GM18858 (cell line): ENCODE results near the gene NUDT16.
A peak's percentile ranks its signal among the peaks of the same experiment; 100 is the strongest.
"Not testable (repeated sequence)": the region's sequence is repeated elsewhere in the genome, so short reads cannot be mapped to it uniquely, and the experiment has no call there.

Source experiments
- ATAC-seq: cut with Tn5 transposase; IDR thresholded peaks from one replicate; pipeline ENCODE4 v1.9.1; 2021; ENCODE audit not compliant: unreplicated experiment

Gene NUDT16

DNA sequence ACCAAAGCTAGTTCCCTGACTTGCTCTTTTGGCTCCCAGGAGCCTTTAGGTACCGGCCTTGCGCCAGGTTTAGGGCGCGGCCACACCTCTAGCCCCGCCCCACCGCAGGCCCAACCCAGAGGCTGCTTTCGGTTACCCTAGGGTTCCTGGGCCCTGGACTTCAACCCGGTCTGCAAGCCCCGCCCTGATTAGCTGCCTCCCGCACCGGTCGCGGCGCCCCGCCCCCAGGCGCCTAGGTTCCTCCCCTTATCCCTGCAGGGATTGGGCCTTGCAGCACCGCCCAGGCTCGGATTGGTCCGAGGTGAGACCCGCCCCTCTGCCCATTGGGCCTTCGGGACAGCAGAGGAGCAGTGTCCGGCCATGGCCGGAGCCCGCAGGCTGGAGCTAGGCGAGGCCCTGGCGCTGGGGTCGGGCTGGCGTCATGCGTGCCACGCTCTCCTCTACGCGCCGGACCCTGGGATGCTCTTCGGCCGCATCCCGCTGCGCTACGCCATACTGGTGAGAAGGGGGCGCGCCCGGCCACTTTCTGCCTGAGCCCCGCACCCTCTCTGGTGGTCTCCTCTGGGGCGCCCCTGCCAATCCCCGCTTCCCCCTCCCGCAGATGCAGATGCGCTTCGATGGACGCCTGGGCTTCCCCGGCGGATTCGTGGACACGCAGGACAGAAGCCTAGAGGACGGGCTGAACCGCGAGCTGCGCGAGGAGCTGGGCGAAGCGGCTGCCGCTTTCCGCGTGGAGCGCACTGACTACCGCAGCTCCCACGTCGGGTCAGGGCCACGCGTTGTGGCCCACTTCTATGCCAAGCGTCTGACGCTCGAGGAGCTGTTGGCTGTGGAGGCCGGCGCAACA is at the start of gene NUDT16:
Gene NUDT16 (plus strand): TSS at position 330 of the 847 bp plus-strand sequence. CDS start 31 bp downstream, at position 361.
- peak; percentile 98 for ATAC-seq

DNA sequence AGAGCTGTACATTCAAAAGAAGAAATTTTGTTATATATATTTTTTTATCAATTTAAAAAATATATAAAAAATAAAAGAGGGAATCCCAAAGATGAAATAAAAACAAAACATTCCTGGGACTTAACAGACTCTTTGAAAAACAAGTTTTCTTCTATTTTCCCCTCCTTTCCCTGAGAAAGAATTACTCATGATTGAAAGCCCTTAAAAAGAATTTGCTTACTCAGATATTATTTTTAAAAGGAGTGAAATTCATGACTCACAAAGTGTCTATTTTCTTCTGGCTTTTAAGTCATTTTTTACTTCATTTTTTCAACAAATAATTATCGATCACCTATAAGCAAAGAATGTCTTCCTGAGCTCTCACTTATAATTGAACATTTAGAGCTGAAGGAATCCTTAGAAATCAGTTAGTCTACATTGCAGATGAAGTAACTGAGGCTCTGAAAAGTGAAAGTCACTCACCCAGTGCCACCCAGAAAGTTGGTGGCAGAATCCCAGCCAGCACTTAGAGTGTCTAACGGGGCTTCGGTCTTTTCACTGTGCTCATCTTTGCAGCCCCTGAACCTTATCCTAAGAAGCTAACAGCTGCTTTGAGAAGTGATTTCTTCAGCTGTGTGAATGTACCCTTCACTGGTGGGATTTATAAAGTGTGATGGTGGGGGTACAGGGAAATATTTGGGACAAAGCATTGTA is 42.5 kb upstream of the NUDT16 start:
- ATAC-seq, result no peak

DNA sequence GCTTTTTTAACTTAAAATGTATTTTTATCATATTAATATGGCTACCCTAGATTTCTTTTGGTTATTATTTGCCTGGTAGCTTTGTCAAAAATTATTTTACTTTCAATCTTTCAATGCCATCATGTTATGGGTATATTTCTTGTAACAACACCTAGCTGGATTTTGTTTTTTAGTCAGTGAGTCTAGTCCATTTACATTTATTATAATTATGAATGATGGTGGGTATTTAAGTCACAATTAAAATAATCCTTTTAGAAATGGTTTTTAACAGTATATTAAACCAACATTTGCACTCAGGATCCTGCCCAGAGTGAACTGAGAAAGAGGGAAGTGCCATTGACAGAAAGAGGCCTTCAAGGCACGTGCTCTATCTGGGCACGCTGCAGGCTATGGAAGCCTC is 39.8 kb upstream of the NUDT16 start:
- no peak for ATAC-seq

DNA sequence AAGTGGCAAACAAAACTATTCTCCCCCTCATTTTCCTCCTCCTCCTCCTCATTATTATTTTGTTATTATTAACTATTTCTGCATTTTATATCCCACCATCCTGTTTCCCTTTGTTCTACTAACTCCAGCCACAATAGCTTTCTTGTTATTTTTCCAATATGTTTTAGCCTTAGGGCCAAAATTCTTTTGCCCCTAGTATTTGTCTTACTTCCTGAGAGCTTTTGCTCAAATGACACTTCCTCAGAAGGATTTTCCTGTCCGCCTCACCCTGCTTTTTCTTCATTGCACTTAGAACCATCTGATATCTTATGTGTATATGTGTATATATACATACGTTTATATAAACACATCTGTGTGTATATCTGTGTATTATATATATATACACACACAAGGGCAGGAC is 32.7 kb upstream of the NUDT16 start:
- no peak for ATAC-seq

DNA sequence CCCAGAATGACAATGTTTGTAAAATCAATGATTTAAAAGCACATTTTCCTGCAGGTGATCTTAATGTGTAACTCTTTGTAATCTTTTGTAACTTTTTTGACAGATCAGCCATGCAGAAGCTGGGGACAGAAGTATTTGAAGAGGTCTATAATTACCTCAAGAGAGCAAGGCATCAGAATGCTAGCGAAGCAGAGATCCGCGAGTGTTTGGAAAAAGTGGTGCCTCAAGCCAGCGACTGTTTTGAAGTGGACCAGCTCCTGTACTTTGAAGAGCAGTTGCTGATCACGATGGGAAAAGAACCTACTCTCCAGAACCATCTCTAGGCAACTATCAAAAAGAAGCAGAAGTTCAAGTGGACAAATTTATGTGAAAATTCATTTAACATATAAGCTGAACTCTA is 32.1 kb upstream of the NUDT16 start:
- no peak for ATAC-seq

DNA sequence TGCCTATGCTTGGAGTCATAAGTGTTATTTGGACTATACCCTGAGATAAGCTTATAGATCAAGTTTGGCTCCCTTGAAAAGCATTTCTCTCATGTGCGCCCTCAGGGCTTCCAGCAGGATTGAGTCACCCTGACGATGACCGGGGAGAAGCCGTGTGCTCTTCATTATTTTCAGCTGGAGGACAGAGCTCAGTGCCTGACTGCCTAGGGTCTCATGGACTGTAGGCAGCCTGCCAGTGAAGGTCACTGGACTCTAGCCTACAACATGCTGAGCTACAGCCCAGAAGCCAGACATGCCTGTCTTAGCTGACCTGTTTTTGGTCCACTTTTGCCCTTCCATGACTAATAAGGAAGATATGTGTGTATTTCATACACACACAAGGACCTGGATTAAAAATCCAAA is 31.6 kb upstream of the NUDT16 start:
- ATAC-seq, result no peak

DNA sequence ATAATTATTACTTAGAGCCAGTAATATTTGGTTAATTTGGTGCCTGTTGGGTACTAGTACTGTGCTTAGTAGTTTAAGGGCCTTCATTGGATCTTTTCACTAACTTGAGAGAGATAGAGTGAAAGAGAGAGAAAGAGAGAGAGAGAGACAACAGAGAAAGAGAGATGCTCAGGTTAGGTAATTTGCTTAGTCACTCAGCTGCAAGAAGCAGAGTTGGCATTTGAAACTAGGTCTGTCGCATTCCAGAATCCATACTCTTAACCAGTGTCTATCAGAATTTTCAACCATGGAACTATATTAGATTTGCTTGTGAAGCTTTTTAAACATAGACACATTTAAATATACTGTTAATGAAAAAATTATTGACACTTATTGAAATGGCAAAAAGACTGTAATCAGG is 31.1 kb upstream of the NUDT16 start:
- ATAC-seq, result no peak

DNA sequence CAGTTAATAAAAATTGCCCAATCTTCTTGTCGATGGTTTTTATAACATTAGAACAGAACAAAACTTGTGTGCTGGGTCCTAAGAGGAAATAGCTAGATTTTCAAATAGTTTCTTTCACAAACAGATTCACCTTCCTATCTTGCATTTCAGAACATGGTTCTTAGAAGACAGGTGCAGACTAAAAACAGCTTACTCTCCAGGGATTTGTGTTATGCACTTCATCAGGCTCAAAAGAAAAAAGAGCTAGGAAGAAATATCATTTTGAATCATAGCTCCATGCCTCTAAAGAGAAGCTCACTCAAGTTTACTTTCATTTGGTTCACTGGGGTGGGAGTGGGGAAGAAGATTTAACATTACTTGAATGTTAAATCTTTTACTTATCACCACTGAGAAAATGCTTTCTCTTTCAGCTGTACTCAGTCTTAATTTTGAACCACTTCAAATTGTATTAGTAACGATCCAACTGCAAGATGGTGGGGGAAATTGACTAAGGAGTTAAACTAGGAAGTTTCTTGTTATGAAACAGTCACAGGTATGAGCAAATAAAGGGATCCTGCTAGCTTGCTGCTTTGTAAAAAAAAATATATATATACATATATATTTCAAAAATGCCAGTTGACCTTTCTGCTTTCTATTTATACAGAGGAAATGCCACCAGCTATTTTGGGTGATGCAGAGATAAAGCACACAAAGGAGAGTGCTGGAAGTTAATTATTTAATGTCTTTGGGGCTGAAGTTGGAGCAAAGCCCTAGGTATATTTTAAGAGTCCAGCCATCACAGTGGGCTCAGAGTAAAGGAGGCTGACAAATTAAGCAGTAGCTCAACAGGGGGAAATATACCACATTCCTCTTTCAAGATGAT is 28.3 kb upstream of the NUDT16 start:
- no peak for ATAC-seq

DNA sequence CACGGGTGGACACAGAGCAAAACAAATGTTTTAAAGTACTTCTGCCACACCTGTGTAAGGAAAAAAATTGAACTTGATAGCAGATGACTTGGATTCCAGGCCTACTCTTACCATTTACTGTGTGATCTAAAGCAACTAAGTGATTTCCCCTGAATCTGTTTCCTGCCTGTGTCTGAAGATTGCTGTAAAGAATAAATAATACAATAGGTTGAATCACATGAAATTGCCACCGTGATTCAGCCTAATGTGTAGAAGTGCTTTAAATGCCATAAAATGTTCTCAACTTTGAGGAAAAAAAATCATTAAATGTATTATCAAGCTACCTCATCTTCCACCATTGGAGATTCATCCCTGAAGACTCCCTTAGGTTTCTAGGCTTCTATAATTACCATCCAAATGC is 27.6 kb upstream of the NUDT16 start:
- no peak for ATAC-seq

DNA sequence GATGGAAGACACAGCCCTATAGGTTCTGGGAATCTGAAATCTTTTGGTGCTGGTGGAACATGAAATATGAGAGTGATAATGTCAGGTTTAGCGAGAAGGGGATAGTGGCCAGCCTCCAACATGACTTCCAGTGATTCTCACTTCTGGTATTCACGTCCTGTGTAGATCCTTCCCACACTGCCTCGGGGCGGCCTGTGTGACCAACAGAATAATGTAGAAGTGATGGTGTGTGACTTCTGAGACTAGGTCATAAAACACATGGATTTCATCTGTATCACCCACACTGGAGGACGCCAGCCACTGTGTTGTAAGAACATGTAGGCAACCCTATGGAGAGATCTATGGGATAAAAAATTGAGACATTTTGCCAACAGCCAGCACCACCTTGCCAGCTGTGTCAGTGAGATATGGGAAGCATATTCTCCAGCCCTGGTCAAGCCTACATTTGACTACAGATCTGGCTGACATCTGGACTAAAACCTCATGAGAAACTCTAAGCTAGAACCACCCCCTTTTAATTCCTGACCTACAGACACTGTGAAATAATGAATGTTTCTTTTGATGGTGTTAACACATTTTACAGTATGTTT is 25.5 kb upstream of the NUDT16 start:
- no peak for ATAC-seq

DNA sequence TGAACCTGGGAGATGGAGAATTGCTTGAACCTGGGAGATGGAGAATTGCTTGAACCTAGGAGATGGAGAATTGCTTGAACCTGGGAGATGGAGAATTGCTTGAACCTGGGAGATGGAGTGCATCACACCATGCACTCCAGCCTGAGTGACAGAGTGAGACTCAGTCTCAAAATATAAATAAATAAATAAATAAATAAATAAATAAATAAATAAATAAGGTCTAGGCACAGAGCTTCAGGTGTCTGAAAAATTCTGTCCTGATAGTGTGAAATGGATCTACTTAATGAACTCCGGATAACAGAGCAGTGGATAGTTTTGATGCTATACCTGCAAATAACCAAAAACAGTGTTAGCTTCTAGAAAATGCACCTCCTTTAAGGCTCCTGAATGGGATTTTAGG is 24.3 kb upstream of the NUDT16 start:
- ATAC-seq, result no peak

DNA sequence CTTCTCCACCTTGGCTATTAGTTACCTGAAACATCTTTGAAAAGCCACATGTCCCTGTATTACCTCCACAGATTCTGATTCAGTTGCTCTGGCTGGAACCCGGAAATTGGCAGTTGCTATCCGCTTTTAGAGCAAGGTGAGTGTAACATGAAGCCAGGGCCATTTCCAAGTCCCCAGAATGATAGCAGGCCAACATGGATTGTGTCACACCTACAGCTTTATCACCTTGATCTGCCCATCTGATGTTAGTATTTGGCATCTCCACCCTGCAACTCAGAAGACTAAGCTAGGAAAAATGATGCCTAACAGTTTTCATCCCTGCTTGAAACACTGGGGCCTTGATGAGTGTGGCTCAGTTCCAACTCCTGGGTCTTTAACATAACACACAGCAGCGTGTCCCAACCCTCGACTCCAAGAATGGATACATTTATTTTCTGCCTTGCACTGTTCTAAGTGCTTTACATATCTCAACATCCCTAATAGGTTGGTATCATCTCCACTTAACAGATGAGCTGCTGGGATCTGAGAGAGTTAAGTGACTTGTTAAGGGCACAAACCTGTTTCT is 21.3 kb upstream of the NUDT16 start:
- ATAC-seq, result no peak

DNA sequence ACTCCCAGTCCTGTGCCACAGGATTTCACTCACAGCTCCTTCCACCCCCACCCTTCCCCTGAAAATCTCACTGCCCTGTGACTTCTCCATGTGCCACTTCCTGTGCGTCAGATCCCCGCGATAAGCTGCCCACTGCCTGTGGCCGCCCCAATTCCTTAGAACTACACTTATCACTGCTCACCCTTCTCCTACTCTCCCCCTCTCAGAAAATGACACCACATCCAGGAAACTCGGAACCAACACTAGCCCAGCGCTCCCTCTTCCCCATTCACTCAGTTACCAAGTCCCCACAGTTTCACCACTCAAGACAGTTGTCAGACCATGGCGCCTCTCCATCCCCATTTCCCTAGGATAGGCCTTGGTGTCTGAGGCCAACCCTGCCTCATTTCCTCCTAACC is 20.5 kb upstream of the NUDT16 start:
- not testable (repeated sequence) for ATAC-seq

DNA sequence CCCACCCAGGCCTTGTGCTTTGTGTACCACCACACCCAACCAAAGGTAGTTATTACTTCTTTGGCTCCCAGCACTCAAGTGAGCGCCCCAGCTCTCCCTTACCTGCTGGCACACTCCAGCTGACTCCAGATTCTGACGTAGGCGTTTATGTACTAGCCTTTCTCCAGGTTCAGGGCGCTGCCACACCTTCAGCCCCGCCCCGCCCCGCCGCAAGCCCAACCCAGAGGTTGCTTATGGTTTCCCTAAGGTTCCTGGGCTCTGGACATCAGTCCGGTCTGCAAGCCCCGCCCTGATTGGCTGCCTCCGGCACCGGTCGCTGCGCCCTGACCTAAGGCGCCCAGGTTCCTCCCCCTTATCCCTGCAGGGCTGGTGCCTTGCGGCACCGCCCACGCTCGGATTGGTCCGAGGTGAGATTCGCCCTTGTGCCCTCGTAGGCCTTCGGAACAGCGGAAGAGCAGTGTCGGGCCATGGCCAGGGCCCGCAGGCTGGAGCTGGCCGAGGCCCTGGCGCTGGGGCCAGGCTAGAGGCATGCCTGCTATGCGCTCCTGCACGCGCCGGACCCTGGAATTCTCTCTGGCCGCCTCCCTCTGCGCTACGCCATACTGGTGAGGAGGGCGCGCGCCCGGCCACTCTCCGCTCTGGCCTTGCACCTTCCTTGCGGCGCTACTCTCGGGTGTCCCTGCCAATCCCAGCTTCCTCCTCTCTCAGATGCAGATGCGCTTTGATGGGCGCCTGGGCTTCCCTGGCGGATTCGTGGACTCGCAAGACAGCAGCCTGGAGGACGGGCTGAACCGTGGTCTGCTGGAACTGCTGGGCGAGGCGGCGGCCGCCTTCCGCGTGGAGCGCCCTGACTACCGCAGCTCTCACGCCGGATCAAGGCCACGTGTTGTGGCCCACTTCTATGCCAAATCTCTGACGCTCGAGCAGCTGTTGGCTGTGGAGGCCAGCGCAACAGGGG is 19.8 kb upstream of the NUDT16 start:
- ATAC-seq, result no peak

DNA sequence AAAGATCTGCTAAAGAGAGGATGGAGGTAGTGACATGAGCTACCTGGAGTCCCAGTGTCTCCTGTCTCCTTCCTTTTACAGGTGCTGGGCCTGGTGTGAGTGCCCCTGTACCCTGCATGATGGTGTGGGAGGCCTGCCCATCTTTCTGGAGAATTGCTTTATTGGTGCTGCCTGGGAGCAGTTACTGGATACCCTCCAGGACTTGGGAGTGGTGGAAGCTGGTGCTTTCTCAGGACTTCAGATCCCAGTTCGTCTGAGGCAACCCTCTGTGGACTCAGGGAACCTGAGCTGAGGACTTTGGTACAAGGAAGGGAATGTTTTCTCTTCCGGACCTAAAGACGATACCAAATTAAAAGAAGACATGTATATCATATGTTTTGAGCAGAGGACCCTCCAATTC is 18.3 kb upstream of the NUDT16 start:
- no peak for ATAC-seq

DNA sequence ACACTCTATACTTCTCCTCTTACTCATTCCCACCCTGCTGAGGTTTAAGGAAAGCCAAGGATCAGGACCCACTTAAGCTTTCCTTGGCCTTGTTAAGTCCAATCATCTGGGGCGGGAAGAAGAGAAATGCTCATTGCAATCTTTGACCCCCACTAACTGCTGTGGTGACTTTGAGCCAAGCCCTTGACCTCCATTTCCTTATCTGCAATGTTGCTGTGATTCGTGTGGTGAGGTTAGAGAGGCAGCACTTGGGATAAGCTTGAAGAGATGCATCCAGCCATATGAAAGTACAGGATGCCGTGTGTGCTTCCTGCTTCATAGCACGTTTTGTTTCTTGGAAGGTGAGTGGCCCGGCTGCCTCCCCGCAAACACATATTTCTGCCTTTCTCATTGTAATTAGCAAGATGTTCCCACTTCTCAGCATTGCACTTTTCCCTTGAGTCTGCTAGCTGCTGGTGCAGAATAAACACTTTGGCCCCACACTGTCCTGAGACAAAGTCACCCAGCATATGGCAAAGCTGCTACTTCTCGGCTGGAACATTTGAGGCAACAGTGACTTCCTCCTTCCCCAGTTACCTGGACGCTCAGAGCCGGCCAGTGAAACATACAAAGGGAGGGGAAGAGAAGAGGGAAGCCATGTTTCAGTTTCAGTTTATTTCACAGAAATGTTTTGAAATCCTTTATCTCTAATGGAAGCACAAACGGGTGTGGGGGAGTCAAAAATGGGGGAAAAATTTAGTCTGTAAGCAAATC is 10.5 kb upstream of the NUDT16 start:
- ATAC-seq, result no peak

DNA sequence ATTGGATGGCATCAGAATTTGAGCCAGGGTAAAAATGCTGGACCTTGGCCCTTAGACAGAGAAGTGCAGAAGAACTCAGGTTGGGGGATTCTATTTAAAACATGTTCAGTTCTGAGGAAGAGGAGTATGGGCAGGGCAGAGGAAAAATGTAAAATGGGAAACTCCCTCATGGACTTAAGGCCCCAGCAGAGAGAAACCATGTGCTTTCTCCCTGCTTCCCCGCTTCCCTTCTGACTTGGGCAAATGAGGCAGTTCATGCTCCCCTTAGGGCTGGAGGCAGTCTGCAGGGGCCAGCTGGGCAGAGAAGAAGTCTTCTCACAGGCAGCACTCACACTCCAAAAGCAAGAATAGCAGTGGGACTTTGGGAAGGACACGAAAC is 9.9 kb upstream of the NUDT16 start:
- no peak for ATAC-seq

DNA sequence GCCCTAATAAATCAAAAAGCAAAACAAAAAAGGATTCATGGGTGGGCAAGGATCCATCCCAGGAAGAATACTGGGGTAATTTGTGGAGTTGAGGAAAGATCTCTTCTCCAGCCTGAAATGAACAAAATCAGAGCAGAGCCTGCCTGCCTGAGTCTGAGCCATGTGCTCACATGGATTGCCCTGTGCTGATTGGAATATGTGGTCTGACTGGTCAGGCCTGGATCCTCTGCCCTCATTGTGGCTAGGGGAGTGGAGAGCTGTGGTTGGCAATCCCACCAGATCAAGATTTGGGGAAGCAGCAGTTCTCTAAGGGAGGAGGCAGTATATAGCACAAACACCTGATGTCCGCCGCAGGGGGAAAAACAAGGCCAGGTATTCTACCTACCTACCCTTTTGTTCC is 6.8 kb upstream of the NUDT16 start:
- ATAC-seq, result no peak

DNA sequence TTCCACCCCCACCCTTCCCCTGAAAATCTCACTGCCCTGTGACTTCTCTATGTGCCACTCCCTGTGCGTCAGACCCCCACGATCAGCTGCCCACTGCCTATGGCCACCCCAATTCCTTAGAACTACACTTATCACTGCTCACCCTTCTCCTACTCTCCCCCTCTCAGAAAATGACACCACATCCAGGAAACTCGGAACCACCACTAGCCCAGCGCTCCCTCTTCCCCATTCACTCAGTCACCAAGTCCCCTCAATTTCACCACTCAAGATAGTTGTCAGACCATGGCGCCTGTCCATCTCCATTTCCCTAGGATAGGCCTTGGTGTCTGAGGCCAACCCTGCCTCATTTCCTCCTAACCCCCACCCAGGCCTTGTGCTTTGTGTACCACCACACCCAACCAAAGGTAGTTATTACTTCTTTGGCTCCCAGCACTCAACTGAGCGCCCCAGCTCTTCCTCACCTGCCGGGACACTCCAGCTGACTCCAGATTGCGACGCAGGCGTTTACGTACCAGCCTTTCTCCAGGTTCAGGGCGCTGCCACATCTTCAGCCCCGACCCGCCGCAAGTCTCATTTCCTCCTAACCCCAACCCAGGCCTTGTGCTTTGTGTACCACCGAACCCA is 641 bp upstream of the NUDT16 start:
- ATAC-seq, result not testable (repeated sequence)
